HCT116 (cell line): ENCODE measurements around the gene TRIM27.

Experiments used
- CTCF ChIP-seq, 3 experiments: fragments of 200-600 bp in 1 of 3; sonication (generic) in 1 of 3; IDR thresholded peaks in 2 of 3; conservative IDR thresholded peaks in 1 of 3; 2 replicates each; pipeline ENCODE4 v1.5.1; 2012 to 2017; ENCODE audit warnings: low read depth in 2 of 3, low read length in 2 of 3, antibody characterized with exemption in 1 of 3, borderline replicate concordance in 1 of 3, control low read depth in 1 of 3, mild to moderate bottlenecking in 1 of 3, mixed read lengths in 1 of 3, mixed run types in 1 of 3, moderate library complexity in 1 of 3; ENCODE audit not compliant: insufficient read depth in 1 of 3
- EZH2 ChIP-seq: fragments of 200-600 bp; sonication (generic); IDR thresholded peaks from 2 replicates; pipeline ENCODE4 v1.6.1; 2017; ENCODE audit warnings: antibody characterized with exemption, mixed run types
- EZH2phosphoT487 ChIP-seq: fragments of 200-600 bp; IDR thresholded peaks from 2 replicates; pipeline ENCODE4 v1.6.1; 2018; ENCODE audit warnings: antibody characterized with exemption, borderline replicate concordance
- JUND ChIP-seq: IDR thresholded peaks from 2 replicates; pipeline ENCODE4 v1.6.1; 2012
- POLR2A ChIP-seq: IDR thresholded peaks from 2 replicates; pipeline ENCODE4 v1.7.0; 2011; ENCODE audit warnings: borderline replicate concordance; ENCODE audit not compliant: insufficient read depth, insufficient read length; ENCODE audit errors: extremely low read depth
- POLR2AphosphoS5 ChIP-seq: IDR thresholded peaks from 2 replicates; pipeline ENCODE4 v1.6.1; 2011; ENCODE audit warnings: mild to moderate bottlenecking, low read depth, low read length, moderate library complexity
- SP1 ChIP-seq: IDR thresholded peaks from 2 replicates; pipeline ENCODE4 v1.6.1; 2012; ENCODE audit warnings: low read depth
- SRF ChIP-seq: IDR thresholded peaks from 2 replicates; pipeline ENCODE4 v1.6.1; 2012; ENCODE audit warnings: low read depth
- TCF7L2 ChIP-seq: IDR thresholded peaks from 2 replicates; pipeline ENCODE4 v1.7.0; 2011; ENCODE audit warnings: borderline replicate concordance, inconsistent platforms; ENCODE audit not compliant: insufficient read depth, insufficient read length; ENCODE audit errors: extremely low read depth
- YY1 ChIP-seq: IDR thresholded peaks from 2 replicates; pipeline ENCODE4 v1.6.1; 2011; ENCODE audit warnings: low read length, low read depth, moderate library complexity, mild to moderate bottlenecking; ENCODE audit not compliant: insufficient replicate concordance; ENCODE audit errors: extremely low read depth
- TF ChIP-seq, protein P1 (sequence below): IDR thresholded peaks from 2 replicates; pipeline ENCODE4 v1.6.1; 2011; ENCODE audit warnings: mild to moderate bottlenecking, low read length, moderate library complexity; ENCODE audit not compliant: insufficient replicate concordance; ENCODE audit errors: extremely low read depth
- TF ChIP-seq, protein P2 (sequence below): IDR thresholded peaks from 2 replicates; pipeline ENCODE4 v1.6.1; 2012; ENCODE audit warnings: low read depth

DNA sequence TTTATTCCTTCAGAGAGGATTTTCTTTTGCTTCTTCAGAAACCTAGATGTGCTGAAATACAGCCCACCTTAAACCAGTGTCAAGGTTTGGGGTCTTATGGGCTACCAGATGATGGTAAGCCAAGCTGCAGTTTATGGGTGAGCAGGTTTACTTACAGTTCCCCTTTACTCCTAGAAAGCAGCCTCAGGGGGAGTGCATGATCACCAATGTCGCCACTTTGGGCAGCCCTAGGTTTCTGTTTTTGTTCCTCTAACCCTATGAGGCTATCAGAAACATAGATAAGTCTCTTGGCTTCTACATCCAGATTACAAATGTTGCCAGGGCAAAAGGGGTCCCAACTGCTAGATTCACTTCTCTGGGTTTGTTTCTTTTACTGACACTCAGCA, 67.2 kb downstream of the TRIM27 start:
- TF ChIP-seq CTCF (IDR thresholded peaks at IDR 0.05 in 2 of 3, conservative IDR thresholded peaks at IDR 0.05 in 1 of 3; ENCODE audit: borderline replicate concordance in 1 of 3, insufficient read depth in 1 of 3, low read depth in 2 of 3, low read length in 2 of 3) (no peak), EZH2 (no peak), POLR2AphosphoS5 (no peak), YY1 (no peak), EZH2phosphoT487 (no peak), SP1 (no peak), JUND (no peak), POLR2A (no peak), TCF7L2 (no peak), SRF (no peak)
- TF ChIP-seq, protein P1, sequence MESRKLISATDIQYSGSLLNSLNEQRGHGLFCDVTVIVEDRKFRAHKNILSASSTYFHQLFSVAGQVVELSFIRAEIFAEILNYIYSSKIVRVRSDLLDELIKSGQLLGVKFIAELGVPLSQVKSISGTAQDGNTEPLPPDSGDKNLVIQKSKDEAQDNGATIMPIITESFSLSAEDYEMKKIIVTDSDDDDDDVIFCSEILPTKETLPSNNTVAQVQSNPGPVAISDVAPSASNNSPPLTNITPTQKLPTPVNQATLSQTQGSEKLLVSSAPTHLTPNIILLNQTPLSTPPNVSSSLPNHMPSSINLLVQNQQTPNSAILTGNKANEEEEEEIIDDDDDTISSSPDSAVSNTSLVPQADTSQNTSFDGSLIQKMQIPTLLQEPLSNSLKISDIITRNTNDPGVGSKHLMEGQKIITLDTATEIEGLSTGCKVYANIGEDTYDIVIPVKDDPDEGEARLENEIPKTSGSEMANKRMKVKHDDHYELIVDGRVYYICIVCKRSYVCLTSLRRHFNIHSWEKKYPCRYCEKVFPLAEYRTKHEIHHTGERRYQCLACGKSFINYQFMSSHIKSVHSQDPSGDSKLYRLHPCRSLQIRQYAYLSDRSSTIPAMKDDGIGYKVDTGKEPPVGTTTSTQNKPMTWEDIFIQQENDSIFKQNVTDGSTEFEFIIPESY, result no peak
- TF ChIP-seq, protein P2, sequence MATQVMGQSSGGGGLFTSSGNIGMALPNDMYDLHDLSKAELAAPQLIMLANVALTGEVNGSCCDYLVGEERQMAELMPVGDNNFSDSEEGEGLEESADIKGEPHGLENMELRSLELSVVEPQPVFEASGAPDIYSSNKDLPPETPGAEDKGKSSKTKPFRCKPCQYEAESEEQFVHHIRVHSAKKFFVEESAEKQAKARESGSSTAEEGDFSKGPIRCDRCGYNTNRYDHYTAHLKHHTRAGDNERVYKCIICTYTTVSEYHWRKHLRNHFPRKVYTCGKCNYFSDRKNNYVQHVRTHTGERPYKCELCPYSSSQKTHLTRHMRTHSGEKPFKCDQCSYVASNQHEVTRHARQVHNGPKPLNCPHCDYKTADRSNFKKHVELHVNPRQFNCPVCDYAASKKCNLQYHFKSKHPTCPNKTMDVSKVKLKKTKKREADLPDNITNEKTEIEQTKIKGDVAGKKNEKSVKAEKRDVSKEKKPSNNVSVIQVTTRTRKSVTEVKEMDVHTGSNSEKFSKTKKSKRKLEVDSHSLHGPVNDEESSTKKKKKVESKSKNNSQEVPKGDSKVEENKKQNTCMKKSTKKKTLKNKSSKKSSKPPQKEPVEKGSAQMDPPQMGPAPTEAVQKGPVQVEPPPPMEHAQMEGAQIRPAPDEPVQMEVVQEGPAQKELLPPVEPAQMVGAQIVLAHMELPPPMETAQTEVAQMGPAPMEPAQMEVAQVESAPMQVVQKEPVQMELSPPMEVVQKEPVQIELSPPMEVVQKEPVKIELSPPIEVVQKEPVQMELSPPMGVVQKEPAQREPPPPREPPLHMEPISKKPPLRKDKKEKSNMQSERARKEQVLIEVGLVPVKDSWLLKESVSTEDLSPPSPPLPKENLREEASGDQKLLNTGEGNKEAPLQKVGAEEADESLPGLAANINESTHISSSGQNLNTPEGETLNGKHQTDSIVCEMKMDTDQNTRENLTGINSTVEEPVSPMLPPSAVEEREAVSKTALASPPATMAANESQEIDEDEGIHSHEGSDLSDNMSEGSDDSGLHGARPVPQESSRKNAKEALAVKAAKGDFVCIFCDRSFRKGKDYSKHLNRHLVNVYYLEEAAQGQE, result no peak
